NCI-H1105 (cell line): Measurements from ENCODE around the gene SLC22A23.

Source experiments
- DNase-seq: peaks from one replicate; lab custom pipeline; 2025; lab: John Stamatoyannopoulos, UW

SLC22A23 gene

GRCh38 chr6:3370361-3371221, 86.3 kb downstream of the SLC22A23 start:
- no peak for DNase-seq

GRCh38 chr6:3369985-3370360, 86.9 kb downstream of the SLC22A23 start:
- no peak for DNase-seq

- no peak for DNase-seq
Observed at GRCh38 chr6:3368685-3369084, 88.2 kb downstream of the SLC22A23 start.

GRCh38 chr6:3367630-3368029, 89.2 kb downstream of the SLC22A23 start:
- no peak for DNase-seq

GRCh38 chr6:3366596-3367413, 90.0 kb downstream of the SLC22A23 start:
- no peak for DNase-seq

GRCh38 chr6:3364391-3364790, 92.5 kb downstream of the SLC22A23 start:
- DNase-seq, result no peak

- peak; percentile 51 for DNase-seq
Observed at GRCh38 chr6:3363296-3364025, 93.4 kb downstream of the SLC22A23 start.

- DNase-seq, result no peak
Observed at GRCh38 chr6:3361312-3362037, 95.4 kb downstream of the SLC22A23 start.

- DNase-seq, result no peak
Observed at GRCh38 chr6:3360727-3361045, 96.2 kb downstream of the SLC22A23 start.

GRCh38 chr6:3359973-3360726, 96.7 kb downstream of the SLC22A23 start:
- DNase-seq, result no peak

- DNase-seq, result no peak
Observed at GRCh38 chr6:3359101-3359752, 97.6 kb downstream of the SLC22A23 start.

- no peak for DNase-seq
Observed at GRCh38 chr6:3358413-3359100, 98.3 kb downstream of the SLC22A23 start.

GRCh38 chr6:3357678-3358077, 99.2 kb downstream of the SLC22A23 start:
- DNase-seq, result no peak

- no peak for DNase-seq
Observed at GRCh38 chr6:3356824-3357420, 99.9 kb downstream of the SLC22A23 start.

- peak; percentile 65 for DNase-seq
Observed at GRCh38 chr6:3356056-3356823, 100.6 kb downstream of the SLC22A23 start.

- DNase-seq, result peak; percentile 24
Observed at GRCh38 chr6:3355358-3356055, 101.3 kb downstream of the SLC22A23 start.

GRCh38 chr6:3355011-3355357, 101.9 kb downstream of the SLC22A23 start:
- DNase-seq, result no peak

GRCh38 chr6:3353939-3354338, 102.9 kb downstream of the SLC22A23 start:
- DNase-seq, result no peak
